Neural progenitor cell (in vitro differentiated cells): ENCODE data around the gene BICD1. TPM values are rescaled to one million over a fixed set of nuclear protein-coding genes. Genes with fewer than 3 reads are reported as not detected.
A peak's percentile ranks its signal among the peaks of the same experiment; 100 is the strongest.

Experiments
- DNase-seq: peaks from one replicate; pipeline ENCODE4 v3.0.0-alpha.2; 2016; ENCODE audit warnings: low spot score
- H2AFZ ChIP-seq: fragments of 200-600 bp; sonication (generic); replicated peaks from 2 replicates; pipeline ENCODE4 v1.6.1; 2016; ENCODE audit warnings: antibody characterized with exemption
- H3F3A ChIP-seq: fragments of 200-600 bp; sonication (generic); 2 replicates; pipeline ENCODE4 v1.6.1; 2016; ENCODE audit warnings: antibody characterized with exemption, low read depth
- H3K27ac ChIP-seq: fragments of 200-600 bp; sonication (generic); 2 replicates; pipeline ENCODE4 v1.5.1; 2016; ENCODE audit warnings: mild to moderate bottlenecking
- H3K27me3 ChIP-seq: fragments of 200-600 bp; sonication (generic); 2 replicates; pipeline ENCODE4 v1.6.1; 2016; ENCODE audit warnings: mild to moderate bottlenecking, moderate library complexity
- H3K36me3 ChIP-seq: fragments of 200-600 bp; sonication (generic); 2 replicates; pipeline ENCODE4 v1.5.1; 2016
- H3K4me1 ChIP-seq: fragments of 200-600 bp; sonication (generic); 2 replicates; pipeline ENCODE4 v1.6.1; 2016; ENCODE audit warnings: mixed run types
- H3K4me2 ChIP-seq: fragments of 200-600 bp; sonication (generic); 2 replicates; pipeline ENCODE4 v1.6.1; 2016
- H3K4me3 ChIP-seq: fragments of 200-600 bp; sonication (generic); 2 replicates; pipeline ENCODE4 v1.5.1; 2016
- H3K79me2 ChIP-seq: fragments of 200-600 bp; sonication (generic); 2 replicates; pipeline ENCODE4 v1.6.1; 2016; ENCODE audit warnings: low read depth
- H3K9ac ChIP-seq: fragments of 200-600 bp; sonication (generic); 2 replicates; pipeline ENCODE4 v1.6.1; 2016
- H3K9me3 ChIP-seq: fragments of 200-600 bp; sonication (generic); 2 replicates; pipeline ENCODE4 v1.5.1; 2016; ENCODE audit warnings: low read depth
- H4K20me1 ChIP-seq: fragments of 200-600 bp; sonication (generic); 2 replicates; pipeline ENCODE4 v1.6.1; 2016; ENCODE audit warnings: low read depth
- H3K27ac Mint-ChIP-seq: 3 replicates; pipeline ENCODE4 v1.8.0; 2021; ENCODE audit warnings: mixed read lengths
- H3K27me3 Mint-ChIP-seq: 2 replicates; pipeline ENCODE4 v1.8.0; 2022; ENCODE audit warnings: low read depth, mild to moderate bottlenecking, inconsistent platforms, moderate library complexity, mixed read lengths; ENCODE audit not compliant: insufficient read depth
- H3K36me3 Mint-ChIP-seq: 3 replicates; pipeline ENCODE4 v1.8.0; 2021; ENCODE audit warnings: mixed read lengths
- H3K4me1 Mint-ChIP-seq: 3 replicates; pipeline ENCODE4 v1.8.0; 2021; ENCODE audit warnings: mixed read lengths
- H3K4me3 Mint-ChIP-seq: 3 replicates; pipeline ENCODE4 v1.8.0; 2021; ENCODE audit warnings: mild to moderate bottlenecking, moderate library complexity, mixed read lengths
- H3K9me3 Mint-ChIP-seq: 3 replicates; pipeline ENCODE4 v1.8.0; 2020; ENCODE audit warnings: mixed read lengths
- EZH2 ChIP-seq: fragments of 200-600 bp; sonication (generic); IDR thresholded peaks from 2 replicates; pipeline ENCODE4 v1.6.1; 2017; ENCODE audit warnings: antibody characterized with exemption, mild to moderate bottlenecking, moderate library complexity
- EZH2phosphoT487 ChIP-seq: fragments of 200-600 bp; sonication (generic); IDR thresholded peaks from 2 replicates; pipeline ENCODE4 v1.6.1; 2017; ENCODE audit warnings: antibody characterized with exemption
- total RNA-seq: library from RNA; depleted of rRNA; stranded (reverse); fragments of >200 nt; gene quantifications from 2 replicates; pipeline ENCODE4 v1.2.3, GENCODE V29; 2015; ENCODE audit warnings: low replicate concordance
- TF ChIP-seq, protein P1 (sequence below): fragments of 200-600 bp; sonication (generic); IDR thresholded peaks from 2 replicates; pipeline ENCODE4 v1.5.1; 2017; ENCODE audit warnings: antibody characterized with exemption, mild to moderate bottlenecking

BICD1 gene
- total RNA-seq, 1 donor from 2014 or later, result 23.6 TPM

DNA sequence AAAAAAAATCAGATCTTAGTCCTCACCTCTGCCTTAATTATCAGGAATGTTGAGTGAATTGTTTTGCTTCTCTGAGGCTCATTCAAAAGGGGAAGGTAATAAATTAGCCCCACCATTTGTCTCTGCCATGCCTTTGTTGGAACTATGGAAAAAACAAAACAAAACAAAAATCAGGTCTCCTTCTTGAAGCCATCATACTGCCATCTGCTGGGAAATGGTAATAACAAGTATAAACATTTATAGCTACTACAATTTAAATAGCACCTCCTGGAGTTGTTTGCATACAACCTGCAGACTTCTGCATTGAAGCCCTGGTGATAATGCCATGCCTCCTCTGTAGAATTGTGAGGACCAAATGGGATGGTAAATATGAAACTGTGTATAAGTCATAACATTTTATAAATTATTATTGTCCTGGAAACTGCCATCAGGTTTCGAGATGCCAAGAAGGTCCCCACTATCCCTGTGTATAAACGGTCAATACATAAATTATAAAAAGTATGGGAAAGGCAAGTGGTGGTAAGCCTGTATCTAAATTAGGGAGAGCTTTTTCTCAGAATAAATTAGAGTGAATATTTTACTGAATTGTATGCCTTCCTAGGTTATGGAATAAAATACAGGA is 205.5 kb downstream of the BICD1 start:
- H3K4me3 ChIP-seq, result no peak overlapping the region
- TF ChIP-seq EZH2, result no peak
- TF ChIP-seq, protein P1, sequence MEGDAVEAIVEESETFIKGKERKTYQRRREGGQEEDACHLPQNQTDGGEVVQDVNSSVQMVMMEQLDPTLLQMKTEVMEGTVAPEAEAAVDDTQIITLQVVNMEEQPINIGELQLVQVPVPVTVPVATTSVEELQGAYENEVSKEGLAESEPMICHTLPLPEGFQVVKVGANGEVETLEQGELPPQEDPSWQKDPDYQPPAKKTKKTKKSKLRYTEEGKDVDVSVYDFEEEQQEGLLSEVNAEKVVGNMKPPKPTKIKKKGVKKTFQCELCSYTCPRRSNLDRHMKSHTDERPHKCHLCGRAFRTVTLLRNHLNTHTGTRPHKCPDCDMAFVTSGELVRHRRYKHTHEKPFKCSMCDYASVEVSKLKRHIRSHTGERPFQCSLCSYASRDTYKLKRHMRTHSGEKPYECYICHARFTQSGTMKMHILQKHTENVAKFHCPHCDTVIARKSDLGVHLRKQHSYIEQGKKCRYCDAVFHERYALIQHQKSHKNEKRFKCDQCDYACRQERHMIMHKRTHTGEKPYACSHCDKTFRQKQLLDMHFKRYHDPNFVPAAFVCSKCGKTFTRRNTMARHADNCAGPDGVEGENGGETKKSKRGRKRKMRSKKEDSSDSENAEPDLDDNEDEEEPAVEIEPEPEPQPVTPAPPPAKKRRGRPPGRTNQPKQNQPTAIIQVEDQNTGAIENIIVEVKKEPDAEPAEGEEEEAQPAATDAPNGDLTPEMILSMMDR, result peak; percentile 63
- H3K4me2 ChIP-seq, result no peak overlapping the region
- H3K9me3 ChIP-seq, result no peaks in the 10 kb centered on the region
- no peak overlapping the region for H2AFZ ChIP-seq
- peak; percentile 68 for DNase-seq
- H3K9ac ChIP-seq, result no peak overlapping the region
- Mint-ChIP-seq H3K9me3 (peaks cover 2% of the 10 kb centered on the region), H3K27ac (no peak overlapping the region), H3K27me3 (no peaks in the 10 kb centered on the region), H3K4me3 (no peak overlapping the region), H3K36me3 (no peaks in the 10 kb centered on the region), H3K4me1 (peaks cover 14% of the 10 kb centered on the region)
- no peaks in the 10 kb centered on the region for H3K36me3 ChIP-seq
- H3K27me3 ChIP-seq, result no peaks in the 10 kb centered on the region
- H4K20me1 ChIP-seq, result no peaks in the 10 kb centered on the region
- H3K4me1 ChIP-seq, result peaks cover 21% of the 10 kb centered on the region
- peaks cover 22% of the 10 kb centered on the region for H3K79me2 ChIP-seq
- peaks cover 21% of the 10 kb centered on the region for H3F3A ChIP-seq
- H3K27ac ChIP-seq, result peak overlapping the region; percentile 7

DNA sequence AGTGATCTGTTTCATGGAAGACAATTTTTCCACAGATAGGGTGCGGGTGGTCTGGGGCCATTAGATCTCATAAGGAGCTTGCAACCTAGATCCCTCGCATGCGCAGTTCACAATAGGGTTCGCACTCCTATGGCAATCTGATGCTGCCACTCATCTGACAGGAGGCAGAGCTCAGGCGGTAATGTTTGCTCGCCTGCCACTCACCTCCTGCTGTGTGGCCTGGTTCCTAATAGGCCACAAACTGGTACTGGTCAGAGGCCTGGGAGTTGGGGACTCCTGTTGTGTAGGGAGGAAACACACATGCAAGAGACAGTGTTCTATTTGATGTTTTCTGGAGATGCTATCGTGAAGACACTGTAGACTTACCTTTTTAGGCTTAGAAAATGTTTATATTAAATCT is 215.7 kb downstream of the BICD1 start:
- Histone ChIP-seq H3K9me3 (no peaks in the 10 kb centered on the region), H3K36me3 (no peaks in the 10 kb centered on the region), H3K9ac (no peak overlapping the region), H3K27me3 (no peaks in the 10 kb centered on the region), H3K4me2 (no peak overlapping the region), H3F3A (peaks cover 10% of the 10 kb centered on the region), H3K4me1 (peaks cover 9% of the 10 kb centered on the region), H4K20me1 (no peaks in the 10 kb centered on the region), H3K79me2 (peaks cover 4% of the 10 kb centered on the region), H3K27ac (no peak overlapping the region), H2AFZ (no peak overlapping the region), H3K4me3 (no peak overlapping the region)
- Mint-ChIP-seq H3K9me3 (peaks cover 4% of the 10 kb centered on the region), H3K4me3 (no peak overlapping the region), H3K36me3 (peaks cover 3% of the 10 kb centered on the region), H3K4me1 (peaks cover 4% of the 10 kb centered on the region), H3K27me3 (no peaks in the 10 kb centered on the region), H3K27ac (no peak overlapping the region)
- peak; percentile 16 for DNase-seq
- TF ChIP-seq EZH2 (no peak), EZH2phosphoT487 (no peak)
- TF ChIP-seq, protein P1, result no peak

DNA sequence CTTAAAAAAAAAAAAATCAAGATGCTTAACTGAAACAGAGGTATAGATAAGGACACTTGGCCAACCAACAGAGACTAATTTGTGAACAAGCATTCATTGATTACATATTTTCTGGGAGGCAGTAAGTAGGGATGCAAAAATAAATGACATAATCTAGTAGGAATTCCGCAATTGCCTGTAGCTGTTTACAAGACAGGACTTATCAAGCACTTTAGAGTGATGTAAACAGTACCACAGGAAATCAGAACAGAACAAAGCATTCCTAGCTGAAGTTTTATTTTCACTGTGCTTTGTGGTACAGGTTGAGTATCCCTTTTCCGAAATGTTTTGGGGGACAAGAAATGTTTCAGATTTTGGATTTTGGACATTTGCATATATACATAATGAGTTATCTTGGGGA is 224.5 kb downstream of the BICD1 start:
- Histone ChIP-seq H2AFZ (no peak overlapping the region), H3K27ac (no peak overlapping the region), H3K79me2 (no peaks in the 10 kb centered on the region), H3K27me3 (no peaks in the 10 kb centered on the region), H3K9ac (no peak overlapping the region), H3K36me3 (no peaks in the 10 kb centered on the region), H4K20me1 (no peaks in the 10 kb centered on the region), H3K9me3 (no peaks in the 10 kb centered on the region), H3K4me3 (no peak overlapping the region), H3K4me1 (no peaks in the 10 kb centered on the region), H3F3A (no peaks in the 10 kb centered on the region), H3K4me2 (no peak overlapping the region)
- Mint-ChIP-seq H3K27ac (no peak overlapping the region), H3K9me3 (peaks cover 2% of the 10 kb centered on the region), H3K36me3 (peaks cover 27% of the 10 kb centered on the region), H3K4me3 (no peak overlapping the region), H3K4me1 (peaks cover 2% of the 10 kb centered on the region), H3K27me3 (no peaks in the 10 kb centered on the region)
- no peak for DNase-seq
- TF ChIP-seq EZH2, result no peak
- no peak for TF ChIP-seq EZH2phosphoT487
- TF ChIP-seq, protein P1, result no peak
